ENCODE measurements around the gene ADAMTS9. TPM values are rescaled to one million over a fixed set of nuclear protein-coding genes. Genes with fewer than 3 reads are reported as not detected.

The ADAMTS9 gene
- total RNA-seq, 4 donors from 2014 or later: 36.4 to 218 (median 99.1) TPM

DNA sequence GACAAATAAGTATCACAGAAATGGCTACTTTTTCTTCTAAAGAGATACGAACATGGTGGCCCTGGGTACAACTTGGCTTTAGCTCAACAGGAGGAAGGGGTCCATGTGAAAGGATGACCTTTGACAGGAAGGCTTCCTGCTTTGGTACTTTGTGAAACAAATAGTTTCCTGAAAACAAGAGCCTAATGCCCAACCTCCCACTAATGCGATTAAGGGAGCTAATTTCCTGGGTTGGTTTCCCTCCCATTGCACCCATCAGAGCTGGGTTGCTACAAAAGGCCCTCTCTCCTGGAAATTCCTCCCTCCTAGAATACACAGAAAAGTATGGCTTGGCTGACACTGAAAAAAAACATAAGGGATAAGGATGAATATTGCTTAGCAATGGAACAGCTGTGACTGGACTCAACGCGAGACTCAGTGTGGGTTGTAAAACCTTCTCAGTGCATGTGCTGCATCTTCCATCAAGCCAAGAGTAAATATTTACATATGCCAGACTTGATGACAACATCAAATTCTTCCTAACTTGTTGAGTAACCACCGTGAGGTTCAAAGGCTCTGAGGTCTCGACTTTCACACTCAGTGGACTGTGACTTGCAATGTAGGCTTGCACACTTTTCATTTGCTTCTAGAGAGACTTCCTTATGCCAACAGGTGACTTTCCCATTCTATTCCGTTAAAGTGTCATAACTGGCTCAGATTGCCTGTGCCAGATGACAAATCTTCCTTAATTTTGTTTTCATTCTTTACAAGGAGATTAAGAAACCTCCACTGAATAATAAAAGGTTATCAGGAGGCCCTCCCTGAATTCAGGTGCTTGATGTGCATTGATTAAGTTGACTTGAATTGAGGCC lies 60.1 kb downstream of the ADAMTS9 start:
- TF ChIP-seq, protein P1, sequence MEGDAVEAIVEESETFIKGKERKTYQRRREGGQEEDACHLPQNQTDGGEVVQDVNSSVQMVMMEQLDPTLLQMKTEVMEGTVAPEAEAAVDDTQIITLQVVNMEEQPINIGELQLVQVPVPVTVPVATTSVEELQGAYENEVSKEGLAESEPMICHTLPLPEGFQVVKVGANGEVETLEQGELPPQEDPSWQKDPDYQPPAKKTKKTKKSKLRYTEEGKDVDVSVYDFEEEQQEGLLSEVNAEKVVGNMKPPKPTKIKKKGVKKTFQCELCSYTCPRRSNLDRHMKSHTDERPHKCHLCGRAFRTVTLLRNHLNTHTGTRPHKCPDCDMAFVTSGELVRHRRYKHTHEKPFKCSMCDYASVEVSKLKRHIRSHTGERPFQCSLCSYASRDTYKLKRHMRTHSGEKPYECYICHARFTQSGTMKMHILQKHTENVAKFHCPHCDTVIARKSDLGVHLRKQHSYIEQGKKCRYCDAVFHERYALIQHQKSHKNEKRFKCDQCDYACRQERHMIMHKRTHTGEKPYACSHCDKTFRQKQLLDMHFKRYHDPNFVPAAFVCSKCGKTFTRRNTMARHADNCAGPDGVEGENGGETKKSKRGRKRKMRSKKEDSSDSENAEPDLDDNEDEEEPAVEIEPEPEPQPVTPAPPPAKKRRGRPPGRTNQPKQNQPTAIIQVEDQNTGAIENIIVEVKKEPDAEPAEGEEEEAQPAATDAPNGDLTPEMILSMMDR (IDR thresholded peaks at IDR 0.05; ENCODE audit: low read depth): no peak

DNA sequence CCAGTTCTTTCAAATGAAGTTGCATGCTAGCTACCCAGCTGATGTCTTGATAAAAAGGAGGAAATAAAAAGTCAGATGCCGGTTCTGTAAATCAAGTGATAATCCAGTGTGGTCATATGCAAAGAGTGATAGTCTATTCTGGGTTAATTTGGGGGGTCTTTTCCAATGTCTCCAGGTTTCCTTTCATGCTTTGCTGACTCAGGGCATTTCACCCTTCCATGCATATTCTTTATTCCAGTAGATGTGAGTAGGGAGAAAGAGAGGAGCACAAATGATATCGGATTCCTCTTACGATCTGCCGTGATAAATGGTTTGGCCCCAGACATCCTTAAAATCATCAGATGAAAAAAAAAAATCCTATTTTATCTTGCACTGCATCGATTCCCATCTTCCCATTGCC lies 60.8 kb downstream of the ADAMTS9 start:
- TF ChIP-seq, protein P1 (IDR thresholded peaks at IDR 0.05; ENCODE audit: low read depth): no peak

DNA sequence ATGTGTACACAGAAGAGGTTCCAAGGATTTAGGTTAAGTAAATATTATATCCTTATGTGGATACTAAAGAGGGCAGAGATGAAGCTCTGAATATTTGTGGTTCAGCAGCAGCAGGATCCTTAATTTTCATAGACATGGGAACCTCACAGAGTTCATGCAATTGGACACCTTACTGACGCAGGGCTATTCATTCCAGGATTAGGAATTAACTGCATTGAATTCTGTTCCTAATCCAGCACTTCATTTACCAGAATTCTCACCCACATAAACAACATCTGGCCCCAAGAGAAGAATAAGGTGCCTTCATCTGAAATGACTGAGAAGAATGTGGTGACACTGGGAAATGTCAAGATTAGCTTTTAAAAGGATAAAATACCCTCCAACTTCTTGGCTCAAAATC lies 62.4 kb downstream of the ADAMTS9 start:
- TF ChIP-seq, protein P1 (IDR thresholded peaks at IDR 0.05; ENCODE audit: low read depth): no peak

DNA sequence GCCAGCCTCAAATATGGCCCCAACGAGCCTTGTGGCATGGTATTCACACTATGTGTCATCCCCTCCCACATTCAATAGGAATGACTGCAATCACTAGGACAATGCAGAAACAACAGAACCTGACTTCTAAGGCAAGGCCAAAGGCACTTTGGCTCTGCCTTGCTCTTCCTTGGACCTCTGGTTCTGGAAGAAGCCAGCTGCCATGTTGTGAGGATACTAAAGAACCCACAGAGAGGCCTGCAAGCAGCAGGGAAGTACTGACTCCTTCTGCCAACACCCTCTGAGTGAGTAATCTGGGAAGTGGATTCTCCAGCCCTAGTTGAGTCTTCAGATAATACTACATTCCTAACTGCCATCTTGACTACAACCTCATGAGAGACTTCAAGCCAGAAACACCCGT lies 64.7 kb downstream of the ADAMTS9 start:
- TF ChIP-seq, protein P1 (IDR thresholded peaks at IDR 0.05; ENCODE audit: low read depth): no peak

DNA sequence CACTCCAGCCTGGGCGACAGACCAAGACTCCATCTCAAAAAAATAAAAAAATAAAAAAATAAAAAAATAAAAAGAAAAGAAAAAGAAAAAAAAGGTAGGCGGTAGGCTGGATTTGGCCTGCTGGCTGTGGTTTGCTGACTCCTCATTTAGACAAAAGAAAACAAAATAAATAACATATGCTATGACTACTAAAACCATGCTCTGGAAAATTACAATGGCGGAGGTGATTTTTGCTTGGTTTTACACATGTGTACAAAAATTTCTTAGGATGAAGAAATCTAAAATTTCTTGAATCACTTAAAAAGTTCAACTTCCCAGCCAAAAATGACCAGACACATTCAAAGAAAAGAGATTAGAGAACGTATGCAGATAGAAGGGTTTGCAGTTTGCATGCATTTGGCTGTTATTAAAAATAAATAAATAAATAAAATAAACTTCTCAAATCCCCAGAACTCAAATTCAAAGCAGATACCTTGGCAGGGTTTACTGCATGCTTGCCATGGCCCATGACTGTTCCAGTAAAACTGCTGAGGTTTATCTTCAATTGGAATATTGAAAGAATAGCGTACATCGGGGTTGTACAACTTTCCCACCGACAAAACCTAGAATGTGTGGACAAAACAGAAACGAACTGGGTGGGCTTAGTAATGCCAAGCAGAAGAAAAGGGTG lies 65.9 kb downstream of the ADAMTS9 start:
- TF ChIP-seq, protein P1 (IDR thresholded peaks at IDR 0.05; ENCODE audit: low read depth): no peak

DNA sequence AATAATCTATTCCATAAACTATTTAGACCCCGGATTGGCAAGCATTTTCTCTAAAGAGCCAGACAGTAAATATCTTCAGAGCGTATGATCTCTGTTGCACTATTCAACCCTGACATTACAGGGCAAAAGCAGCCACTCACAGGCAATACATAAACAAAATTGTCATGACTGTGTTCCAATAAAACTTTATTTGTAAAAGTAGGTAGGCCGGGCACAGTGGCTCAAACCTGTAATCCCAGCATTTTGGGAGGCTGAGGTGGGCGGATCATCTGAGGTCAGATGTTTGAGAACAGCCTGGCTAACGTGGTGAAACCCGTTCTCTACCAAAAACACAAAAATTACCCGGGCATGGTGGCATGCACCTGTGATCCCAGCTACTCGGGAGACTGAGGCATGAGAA lies 66.5 kb downstream of the ADAMTS9 start:
- TF ChIP-seq, protein P1 (IDR thresholded peaks at IDR 0.05; ENCODE audit: low read depth): no peak

DNA sequence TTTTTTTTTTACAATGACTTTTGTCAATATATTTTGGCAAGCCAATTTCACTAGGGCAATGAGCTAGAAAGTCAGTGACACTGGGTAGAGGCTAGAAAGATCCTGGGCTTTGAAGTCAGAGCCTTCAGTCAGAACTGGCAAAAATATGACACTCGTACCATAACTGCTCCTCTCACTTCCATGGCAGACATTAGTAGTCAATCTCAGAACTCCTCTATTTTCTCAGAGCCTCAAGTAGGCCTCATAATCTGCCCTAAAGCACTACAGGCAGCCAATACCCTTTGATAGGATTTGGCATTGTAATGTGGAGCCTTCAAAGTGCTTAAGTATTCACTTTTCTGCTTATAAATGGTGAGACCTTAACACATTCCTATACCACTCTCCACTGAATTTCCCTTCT lies 67.8 kb downstream of the ADAMTS9 start:
- TF ChIP-seq, protein P1 (IDR thresholded peaks at IDR 0.05; ENCODE audit: low read depth): no peak

All from subcutaneous adipose tissue (tissue), 4 donors.